ENCODE data around the gene CFAP97D2.

The CFAP97D2 gene

DNA sequence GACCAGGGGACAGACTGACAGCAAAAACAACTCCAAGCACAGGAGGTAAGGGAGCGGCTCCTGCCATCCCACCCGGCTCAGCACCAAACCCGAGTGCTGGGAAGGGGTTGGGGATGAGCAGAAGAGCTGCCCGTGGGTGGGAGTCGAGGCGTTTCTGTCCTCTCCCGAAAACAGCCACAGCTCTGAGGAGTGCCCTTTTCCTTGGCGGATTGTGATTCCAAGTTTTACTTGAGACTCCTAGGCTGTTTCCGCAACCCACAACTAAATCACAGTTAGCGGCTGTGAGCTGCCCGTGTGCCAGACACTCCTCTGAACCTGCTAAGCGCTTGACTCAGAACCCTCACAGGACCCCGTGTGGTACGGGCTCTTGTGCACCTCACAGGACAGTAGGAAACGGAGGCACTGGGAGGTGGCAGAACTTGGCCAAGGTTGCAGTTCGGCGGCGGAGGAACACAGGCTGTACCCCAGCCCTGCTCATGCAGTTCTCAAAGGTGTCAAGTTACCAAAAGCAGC is 21.4 kb downstream of the CFAP97D2 start:
- no peak for DNase-seq

DNA sequence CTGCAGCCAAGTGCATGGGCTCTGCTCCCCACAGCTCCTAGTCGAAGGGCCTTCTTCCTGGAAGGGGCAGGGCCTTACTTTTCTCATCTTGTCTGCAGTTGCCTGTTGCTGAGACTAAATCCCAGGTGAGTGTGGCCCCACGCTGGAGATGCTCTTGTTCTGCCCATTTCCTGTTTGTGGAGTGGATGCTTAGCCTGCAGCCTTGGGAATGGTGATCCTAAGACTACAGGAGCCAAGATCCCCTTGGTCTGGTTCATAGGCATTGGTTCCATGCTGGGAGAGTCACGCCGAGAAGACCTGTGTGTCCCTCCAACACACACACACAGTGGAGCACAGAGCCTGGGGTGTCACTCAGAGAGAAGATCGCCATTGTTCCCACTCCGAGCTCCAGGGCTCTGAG is 23.5 kb downstream of the CFAP97D2 start:
- no peak for DNase-seq

DNA sequence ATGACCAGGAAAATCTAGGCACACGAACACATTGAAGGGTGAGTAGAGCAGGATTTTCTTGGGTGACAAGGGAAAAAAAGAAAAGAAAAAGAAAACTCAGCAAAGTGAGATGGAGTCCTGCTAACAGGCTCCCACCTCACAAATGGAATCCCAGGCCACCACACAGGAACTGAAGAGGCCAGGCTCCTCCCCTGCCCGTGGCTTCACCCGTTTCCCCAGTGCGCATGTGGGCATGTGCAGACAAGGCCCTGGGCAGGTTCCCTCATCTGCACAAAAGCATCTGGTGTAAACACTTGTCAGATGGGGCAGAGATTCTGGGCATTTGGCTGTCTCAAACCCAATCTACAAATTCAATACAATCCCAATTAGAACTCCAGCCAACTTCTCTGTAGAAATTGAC is 24.5 kb downstream of the CFAP97D2 start:
- peak; percentile 21 to 26 for DNase-seq

GRCh38 chr13:114204894-114205293 is 25.8 kb downstream of the CFAP97D2 start:
- DNase-seq: no peak

- DNase-seq: no peak
Measured at GRCh38 chr13:114208134-114208533, 29.1 kb downstream of the CFAP97D2 start.

DNA sequence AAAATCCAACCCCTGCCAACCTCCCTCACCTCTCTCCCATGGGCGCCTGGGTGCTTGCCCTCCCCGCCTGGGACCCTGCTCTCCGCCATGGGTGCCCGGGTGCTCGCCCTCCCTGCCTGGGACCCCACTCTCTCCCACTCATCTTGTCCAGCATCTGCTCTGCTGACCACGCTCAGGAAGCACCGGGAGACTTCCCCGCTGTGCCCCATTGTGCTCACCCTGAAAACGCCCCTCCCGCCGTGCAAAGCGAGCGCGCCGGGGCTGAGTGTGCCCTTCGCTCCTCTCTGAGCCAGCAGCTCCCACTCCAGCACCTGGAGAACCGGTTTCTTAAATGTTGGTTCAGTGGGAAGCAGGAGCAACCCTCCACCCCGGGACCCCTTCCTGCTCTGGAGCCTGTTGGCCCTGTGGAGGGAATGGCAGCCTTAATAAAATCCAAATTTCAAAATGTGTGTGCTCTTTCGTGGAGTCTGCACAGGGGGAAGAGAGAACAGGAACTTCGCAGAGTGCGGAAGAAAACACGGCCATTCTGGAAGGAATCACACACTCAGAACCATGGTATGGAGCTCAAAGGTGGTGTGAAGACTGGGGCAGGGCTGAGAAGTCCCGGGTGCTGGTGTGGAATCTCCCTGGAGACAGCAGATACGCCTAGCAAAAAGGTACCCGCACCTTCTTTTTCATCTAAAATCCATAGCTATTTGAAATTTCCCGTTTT is 32.5 kb downstream of the CFAP97D2 start:
- DNase-seq: no peak

- no peak for DNase-seq
Measured at GRCh38 chr13:114212158-114212495, 33.1 kb downstream of the CFAP97D2 start.

DNA sequence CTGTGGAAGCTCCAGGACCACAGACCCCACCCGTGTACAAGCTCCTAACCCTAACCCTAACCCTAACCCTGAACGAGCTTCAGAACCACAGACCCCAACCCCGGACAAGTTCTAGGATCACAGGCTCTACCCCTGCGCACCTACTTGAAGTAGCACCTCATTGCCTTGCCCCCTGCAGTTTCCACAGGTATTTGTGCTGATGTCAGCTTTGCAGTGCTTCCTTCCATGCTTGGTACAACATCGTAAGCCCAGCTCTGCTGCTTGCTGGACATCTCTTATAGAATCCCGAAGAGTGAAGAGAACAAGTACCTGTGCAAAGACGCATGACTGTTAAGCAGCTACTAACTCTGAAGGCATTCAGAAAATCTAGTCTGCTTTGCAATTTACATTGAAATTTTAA is 34.9 kb downstream of the CFAP97D2 start:
- no peak for DNase-seq

DNA sequence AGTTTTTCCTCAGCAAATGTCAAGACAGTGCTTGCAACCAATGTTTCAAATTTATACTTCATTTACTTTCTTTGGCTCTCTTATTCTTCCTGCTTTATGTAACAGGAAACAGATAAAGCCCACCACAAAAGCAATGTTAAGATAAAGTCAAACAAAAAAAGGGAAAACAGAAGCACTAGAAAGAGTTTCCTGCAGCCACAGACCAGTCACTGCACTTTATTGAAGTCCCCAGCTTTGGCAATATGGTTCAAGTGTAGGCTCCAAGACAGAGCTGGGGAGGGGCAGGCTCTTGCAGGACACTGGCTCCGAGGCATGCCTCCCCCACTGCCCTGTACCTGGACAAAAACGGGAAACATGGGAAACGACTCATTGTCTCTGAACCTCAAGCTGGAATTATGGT is 40.3 kb downstream of the CFAP97D2 start:
- no peak for DNase-seq

GRCh38 chr13:114222461-114222968 is 43.5 kb downstream of the CFAP97D2 start:
- no peak for DNase-seq

DNA sequence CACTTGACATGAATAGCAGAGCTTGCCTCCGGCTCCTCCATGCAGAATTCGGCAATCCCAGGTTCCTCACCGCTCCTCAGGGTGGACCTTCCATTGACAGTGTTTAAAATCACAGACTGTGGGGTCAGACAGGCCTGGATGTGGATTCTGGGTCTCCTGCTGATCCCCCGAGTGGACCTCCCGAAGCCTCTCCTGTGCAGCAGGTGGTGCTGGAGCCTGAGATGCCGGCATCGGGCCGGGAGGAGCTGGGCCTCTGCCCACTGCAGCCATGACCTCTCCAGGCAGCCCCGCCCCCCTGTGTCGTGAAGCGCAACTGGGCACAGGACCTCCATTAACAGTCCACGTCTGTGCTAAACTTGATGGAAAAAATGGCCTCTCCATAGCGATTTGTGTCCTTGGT is 45.1 kb downstream of the CFAP97D2 start:
- no peak for DNase-seq

GRCh38 chr13:114225610-114226009 is 46.6 kb downstream of the CFAP97D2 start:
- DNase-seq: no peak

- DNase-seq: no peak
Measured at GRCh38 chr13:114226088-114226487, 47.0 kb downstream of the CFAP97D2 start.

DNA sequence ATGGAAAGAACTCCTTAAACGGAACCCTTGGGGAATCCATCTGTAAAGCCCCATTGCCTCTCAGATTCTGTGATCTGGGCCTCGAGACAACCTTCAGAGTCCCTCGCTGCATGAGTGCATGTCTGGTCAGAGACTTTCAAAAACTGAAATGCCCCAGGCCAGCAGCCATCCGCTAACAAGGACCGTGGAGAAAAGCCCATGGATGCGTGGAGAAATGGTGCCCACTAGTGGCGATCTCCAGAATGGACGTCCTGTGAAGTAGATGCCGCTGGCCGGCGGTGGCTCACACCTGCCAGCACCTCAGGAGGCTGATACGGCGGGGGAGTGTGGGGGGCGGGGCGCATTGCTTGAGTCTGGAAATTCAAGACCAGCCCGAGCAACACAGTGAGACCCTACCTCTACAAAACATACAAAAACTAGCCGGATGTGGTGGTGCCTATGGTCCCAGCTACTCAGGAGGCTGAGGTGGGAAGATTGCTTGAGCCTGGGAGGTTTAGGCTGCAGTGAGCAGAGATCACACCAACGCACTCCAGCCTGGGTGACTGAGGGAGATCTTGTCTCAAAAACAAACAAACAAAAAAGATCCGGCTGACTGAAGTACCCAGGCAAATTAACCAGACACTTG is 47.8 kb downstream of the CFAP97D2 start:
- peak; percentile 81 to 88 for DNase-seq

DNA sequence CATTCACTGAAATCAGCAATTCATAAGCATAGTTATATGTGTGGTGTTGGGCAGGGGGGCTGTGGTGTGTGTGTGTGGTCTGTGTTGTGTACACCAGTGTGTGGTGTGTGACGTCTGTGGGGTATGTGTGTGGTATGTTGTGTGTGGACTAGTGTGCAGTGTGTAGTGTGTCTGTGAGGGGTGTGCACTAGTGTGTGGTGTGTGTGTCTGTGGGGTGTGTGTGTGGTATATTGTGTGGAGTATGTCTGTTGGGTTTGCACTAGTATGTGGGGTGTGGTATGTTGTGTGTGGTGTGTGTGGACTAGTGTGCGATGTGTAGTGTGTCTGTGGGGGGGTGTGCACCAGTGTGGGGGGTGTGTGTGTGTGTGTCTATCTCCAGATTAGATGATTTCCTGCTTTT is 48.5 kb downstream of the CFAP97D2 start:
- no peak for DNase-seq

GRCh38 chr13:114228176-114228575 is 49.1 kb downstream of the CFAP97D2 start:
- no peak for DNase-seq

DNA sequence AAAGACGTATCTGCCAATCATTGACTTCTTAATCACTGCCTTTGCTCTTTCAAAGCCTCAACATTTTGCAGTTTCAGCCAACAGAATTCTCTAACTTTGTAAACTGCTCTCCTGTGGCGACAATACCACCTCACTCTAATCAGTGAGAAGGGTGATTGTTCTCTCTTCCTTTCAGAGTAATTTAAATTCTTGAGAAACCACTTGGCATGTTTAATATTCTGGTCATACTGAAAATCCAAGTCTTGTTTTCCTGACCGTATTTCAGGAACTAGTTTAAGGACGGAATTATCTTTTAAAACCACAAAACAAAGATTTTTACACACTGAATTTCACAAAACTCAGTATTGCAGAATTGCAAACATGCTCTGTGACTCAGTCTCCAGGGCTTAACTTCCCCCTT is 50.4 kb downstream of the CFAP97D2 start:
- no peak for DNase-seq

GRCh38 chr13:114230117-114230516 is 51.1 kb downstream of the CFAP97D2 start:
- DNase-seq: no peak

DNA sequence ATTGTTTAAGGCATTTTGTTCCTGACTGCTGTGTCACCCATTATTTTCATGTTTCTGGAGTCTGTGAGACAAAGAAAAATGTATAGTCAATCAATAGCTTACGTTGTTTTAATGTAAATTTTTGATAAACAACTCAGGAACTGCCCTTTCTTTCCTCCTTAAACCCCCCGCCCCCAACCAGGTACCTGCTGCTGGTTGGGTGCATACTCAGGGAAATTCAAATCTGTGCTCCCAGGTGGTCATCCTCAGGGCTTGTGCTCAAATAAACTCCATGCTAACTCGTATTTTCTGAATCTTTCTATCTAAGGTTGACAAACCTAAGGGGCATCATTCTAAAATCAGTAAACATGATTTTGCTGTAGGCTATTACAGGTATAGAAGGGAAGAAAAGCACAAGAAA is 51.5 kb downstream of the CFAP97D2 start:
- DNase-seq: no peak

- no peak for DNase-seq
Measured at GRCh38 chr13:114231886-114232285, 52.8 kb downstream of the CFAP97D2 start.

DNA sequence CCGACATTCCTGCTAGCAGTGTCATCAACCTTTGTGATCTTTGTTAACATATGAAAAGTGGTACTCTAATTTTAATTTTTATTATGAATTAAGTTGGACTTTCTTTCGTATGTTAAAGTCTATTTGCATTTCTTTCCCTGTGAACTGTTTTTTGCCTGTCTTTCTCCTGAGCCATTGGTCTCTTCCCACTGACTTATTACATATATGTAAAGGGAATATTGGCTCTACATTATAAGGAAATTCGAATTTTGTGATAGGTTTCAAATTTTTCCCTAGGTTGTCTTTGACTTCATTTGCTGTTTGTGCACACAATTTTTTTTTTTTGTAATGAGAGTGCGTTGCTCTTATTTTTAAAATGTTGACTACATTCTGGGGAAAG is 55.2 kb downstream of the CFAP97D2 start:
- DNase-seq: no peak

- DNase-seq: peak; percentile 88 to 91
Measured at GRCh38 chr13:114234645-114235421, 55.8 kb downstream of the CFAP97D2 start, which contains the start of gene CDC16. TSS of gene CDC16 (plus strand) at chr13:114234897. CDS start at chr13:114235085, 188 bp downstream.

DNA sequence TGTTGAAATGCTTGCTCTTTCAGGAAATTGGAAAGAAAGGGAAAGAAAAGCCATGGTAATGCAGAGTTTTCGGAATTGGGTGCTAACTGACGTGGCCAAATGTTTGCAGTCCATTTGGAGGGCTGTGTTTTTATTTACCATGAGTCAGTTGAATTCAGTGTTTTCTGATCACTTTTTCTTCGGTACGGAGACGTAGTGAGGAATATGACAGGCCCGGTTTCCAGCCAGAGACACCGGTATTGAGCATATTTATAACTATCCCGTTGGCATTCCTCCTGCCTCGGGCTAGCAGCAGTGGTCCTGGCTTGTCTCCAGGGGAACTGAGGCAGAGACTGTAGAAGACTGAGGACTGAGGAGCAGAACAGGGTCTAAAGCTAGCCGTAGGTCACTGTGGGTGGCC is 56.6 kb downstream of the CFAP97D2 start:
- no peak for DNase-seq

- no peak for DNase-seq
Measured at GRCh38 chr13:114236227-114236626, 57.2 kb downstream of the CFAP97D2 start.

Measured in activated CD4-positive, alpha-beta T cell treated with anti-CD3 and anti-CD28 coated beads for 4 hours (primary cell).